B cell (primary cell): ENCODE results near the gene CIITA. TPM values are rescaled to one million over a fixed set of nuclear protein-coding genes. Genes with fewer than 3 reads are reported as not detected.

Experiments used
- ATAC-seq: fragments of 200-7000 bp; cut with Tn5 transposase; one replicate; pipeline ENCODE4 v1.10.0; 2021; ENCODE audit warnings: low read depth, mild to moderate bottlenecking, moderate number of reproducible peaks, moderate library complexity
- CTCF ChIA-PET: fragments of 350-600 bp; sonication (Branson Sonifier 250); formaldehyde crosslinking; loops from one replicate; lab custom pipeline; 2021; ENCODE audit warnings: antibody characterized with exemption, inconsistent platforms; lab: Charles Lee
- POLR2A ChIA-PET: fragments of 350-600 bp; sonication (Branson Sonifier 250); formaldehyde crosslinking; loops from one replicate; lab custom pipeline; 2021; ENCODE audit warnings: antibody characterized with exemption; lab: Charles Lee
- DNase-seq: peaks from one replicate; pipeline ENCODE4 v3.0.0; 2013
- H2AFZ ChIP-seq: 2 replicates; pipeline ENCODE4 v1.6.1; 2012; ENCODE audit warnings: mild to moderate bottlenecking, low read depth, low read length; ENCODE audit not compliant: insufficient read depth, poor library complexity, severe bottlenecking
- H3K27ac ChIP-seq, 2 donors: 1 replicate in 1 of 2; 2 replicates in 1 of 2; pipeline ENCODE4 v1.5.1; 2012 to 2013; ENCODE audit warnings: low read length in 2 of 2, mild to moderate bottlenecking in 2 of 2, moderate library complexity in 1 of 2
- H3K27me3 ChIP-seq, 4 experiments: fragments of 200-600 bp in 1 of 4; sonication (generic) in 1 of 4; replicated peaks in 1 of 4; 1 replicate in 2 of 4; 2 replicates in 2 of 4; pipeline versions ENCODE4 v1.6.1 to v1.7.0; 2013 to 2016; ENCODE audit warnings: low read length in 3 of 4, mild to moderate bottlenecking in 2 of 4, mixed read lengths in 1 of 4, moderate library complexity in 1 of 4; ENCODE audit not compliant: insufficient read depth in 4 of 4, control insufficient read depth in 3 of 4; ENCODE audit errors: control extremely low read depth in 1 of 4
- H3K36me3 ChIP-seq, 2 experiments: replicated peaks in 1 of 2; 1 replicate in 1 of 2; 2 replicates in 1 of 2; pipeline versions ENCODE4 v1.6.1 to v1.7.1; 2013; ENCODE audit warnings: low read length in 1 of 2; ENCODE audit not compliant: insufficient read depth in 2 of 2, control insufficient read depth in 1 of 2; ENCODE audit errors: control extremely low read depth in 1 of 2, extremely low read depth in 1 of 2
- H3K4me1 ChIP-seq, 2 donors: fragments of 200-600 bp in 1 of 2; sonication (generic) in 1 of 2; 1 replicate in 1 of 2; 2 replicates in 1 of 2; pipeline versions ENCODE4 v1.5.1 to v1.6.1; 2013 to 2017; ENCODE audit warnings: low read length in 2 of 2; ENCODE audit not compliant: control insufficient read depth in 2 of 2, insufficient read depth in 2 of 2
- H3K4me2 ChIP-seq: replicated peaks from 2 replicates; pipeline ENCODE3; 2012; ENCODE audit warnings: mild to moderate bottlenecking, low read depth, low read length; ENCODE audit not compliant: poor library complexity, severe bottlenecking
- H3K4me3 ChIP-seq, 5 experiments: fragments of 200-600 bp in 1 of 5; sonication (generic) in 1 of 5; 1 replicate in 3 of 5; 2 replicates in 2 of 5; pipeline versions ENCODE4 v1.5.1 to v1.7.0; 2011 to 2016; ENCODE audit warnings: low read length in 4 of 5, mild to moderate bottlenecking in 4 of 5, low read depth in 2 of 5, control low read depth in 1 of 5, moderate library complexity in 1 of 5; ENCODE audit not compliant: insufficient read depth in 1 of 5; ENCODE audit errors: control extremely low read depth in 1 of 5, extremely low read depth in 1 of 5
- H3K79me2 ChIP-seq: fragments of 200-600 bp; sonication (generic); one replicate; pipeline ENCODE4 v1.6.0; 2016; ENCODE audit warnings: low read length; ENCODE audit not compliant: control insufficient read depth, insufficient read depth
- H3K9ac ChIP-seq: fragments of 200-600 bp; sonication (generic); 2 replicates; pipeline ENCODE4 v1.6.1; 2017; ENCODE audit warnings: mild to moderate bottlenecking, low read length, moderate library complexity
- H3K9me3 ChIP-seq, 3 donors: one replicate each; pipeline versions ENCODE4 v1.6.1 to v1.7.1; 2013; ENCODE audit warnings: low read length in 2 of 3; ENCODE audit not compliant: control insufficient read depth in 2 of 3, insufficient read depth in 1 of 3; ENCODE audit errors: control extremely low read depth in 1 of 3
- H4K20me1 ChIP-seq: 2 replicates; pipeline ENCODE4 v1.6.0; 2012; ENCODE audit warnings: mild to moderate bottlenecking, low read length; ENCODE audit not compliant: insufficient read depth, control insufficient read depth, poor library complexity, severe bottlenecking
- H3K27ac Mint-ChIP-seq: one replicate; pipeline ENCODE4 v1.8.0; 2021; ENCODE audit warnings: mixed read lengths
- H3K27me3 Mint-ChIP-seq: one replicate; pipeline ENCODE4 v1.8.0; 2021; ENCODE audit warnings: mixed read lengths
- H3K4me1 Mint-ChIP-seq: one replicate; pipeline ENCODE4 v1.8.0; 2021; ENCODE audit warnings: mixed read lengths
- H3K4me3 Mint-ChIP-seq: one replicate; pipeline ENCODE4 v1.8.0; 2021; ENCODE audit warnings: mixed read lengths
- H3K9me3 Mint-ChIP-seq: one replicate; pipeline ENCODE4 v1.8.0; 2022; ENCODE audit warnings: mixed read lengths; ENCODE audit not compliant: insufficient read depth
- CTCF ChIP-seq: fragments of 200-600 bp; IDR thresholded peaks from one replicate; pipeline ENCODE4 v1.8.0; 2022; ENCODE audit warnings: antibody characterized with exemption, mild to moderate bottlenecking
- EZH2 ChIP-seq: IDR thresholded peaks from 2 replicates; pipeline ENCODE4 v1.6.1; 2012; ENCODE audit warnings: borderline replicate concordance, low read depth, mild to moderate bottlenecking, moderate library complexity, low read length; ENCODE audit not compliant: insufficient read depth, poor library complexity, severe bottlenecking
- WGBS: methylation state at CpG from one replicate; pipeline ENCODE4 v1.1.5; 2013; ENCODE audit warnings: missing lambda C conversion rate; ENCODE audit not compliant: insufficient coverage; 5-methylcytosine and 5-hydroxymethylcytosine counted together
- intact Hi-C: fragments of 100-400 bp; cut with micrococcal nuclease; formaldehyde crosslinking; loops from one replicate; pipeline ENCODE4 v1.10.0; 2022
- polyA plus RNA-seq: library from polyadenylated mRNA; depleted of rRNA; stranded (reverse); fragments of >200 nt; gene quantifications from 2 replicates; pipeline ENCODE4 v1.2.3, GENCODE V29; 2012
- total RNA-seq, 2 donors: library from RNA; stranded (reverse); fragments of 120-200 nt in 1 of 2; gene quantifications; 1 replicate in 1 of 2; 2 replicates in 1 of 2; pipeline versions ENCODE4 v1.2.3 to v1.2.4, GENCODE V29; 2013 to 2022

The CIITA gene
- total and polyA plus RNA-seq, 2 donors (not counting 1 experiment from before 2014, with no cell fraction given) = 632 to 719 TPM

GRCh38 chr16:10964891-10965326 is 87.9 kb downstream of the CIITA start:
- CTCF ChIA-PET = interaction anchor here (0.5 to 11.4 kb wide), 46 partner anchors 9 to 848 kb away, joined by 3 to 142 read pairs (median 4); partner anchors contain the start of genes CLEC16A, SOCS1, TXNDC11 and ZC3H7A
- Mint-ChIP-seq H3K4me3 (peak overlapping the region; percentile 62), H3K4me1 (peaks cover 39% of the 10 kb centered on the region), H3K27me3 (no peaks in the 10 kb centered on the region), H3K9me3 (no peaks in the 10 kb centered on the region), H3K27ac (peak overlapping the region; percentile 86)
- TF ChIP-seq CTCF (no peak), EZH2 (no peak)
- DNase-seq = peak; percentile 52
- peak overlapping the region in 1 of 2 donors; percentile 66 for H3K27ac ChIP-seq
- H3K79me2 ChIP-seq = peaks cover 52% of the 10 kb centered on the region
- H3K9ac ChIP-seq = peak overlapping the region; percentile 24
- H3K9me3 ChIP-seq = no peaks in the 10 kb centered on the region
- H3K4me3 ChIP-seq = no peak overlapping the region
- H3K36me3 ChIP-seq = peaks cover 0 to 72% of the 10 kb centered on the region in 2 experiments
- no peak overlapping the region for H2AFZ ChIP-seq
- H3K4me1 ChIP-seq = peaks cover 23 to 27% of the 10 kb centered on the region in 2 donors
- intact Hi-C loops = loop anchor here (1.0 to 10.0 kb wide), 13 partner anchors 11 to 847 kb away; partner anchors contain the start of gene LITAF
- peaks cover 11% of the 10 kb centered on the region for H4K20me1 ChIP-seq
- POLR2A ChIA-PET = interaction anchor here (0.6 to 3.6 kb wide), 13 partner anchors 16 to 392 kb away, joined by 3 to 32 read pairs (median 5); partner anchors contain the start of genes CLEC16A, DEXI and SOCS1
- no peaks in the 10 kb centered on the region for H3K27me3 ChIP-seq
- 80% methylated on average over 6 of the region's 8 CpGs for WGBS
- peak; percentile 35 for ATAC-seq
- peak overlapping the region; percentile 57 for H3K4me2 ChIP-seq

- peak overlapping the region; percentile 57 for H3K4me2 ChIP-seq
- no peaks in the 10 kb centered on the region for H3K9me3 Mint-ChIP-seq
- H3K27me3 ChIP-seq = no peaks in the 10 kb centered on the region
- H3K9me3 ChIP-seq = no peaks in the 10 kb centered on the region
- 80% methylated on average over 1 of the region's 6 CpGs for WGBS
- no peak overlapping the region for H2AFZ ChIP-seq
- H3K36me3 ChIP-seq = peaks cover 0 to 75% of the 10 kb centered on the region in 2 experiments
- H3K27ac Mint-ChIP-seq = peak overlapping the region; percentile 86
- peaks cover 39% of the 10 kb centered on the region for H3K4me1 Mint-ChIP-seq
- peak overlapping the region; percentile 24 for H3K9ac ChIP-seq
- intact Hi-C loops = loop anchor here (1.0 to 10.0 kb wide), 7 partner anchors 129 to 719 kb away; partner anchors contain the start of gene LITAF
- ATAC-seq = peak; percentile 75
- peak overlapping the region; percentile 62 for H3K4me3 Mint-ChIP-seq
- H3K79me2 ChIP-seq = peaks cover 46% of the 10 kb centered on the region
- ChIA-PET CTCF (interaction anchor here (0.5 to 11.4 kb wide), 35 partner anchors 9 to 752 kb away, joined by 3 to 142 read pairs (median 4); partner anchors contain the start of genes CLEC16A and SOCS1), POLR2A (interaction anchor here (0.6 to 3.6 kb wide), 13 partner anchors 16 to 405 kb away, joined by 3 to 32 read pairs (median 5); partner anchors contain the start of genes DEXI and SOCS1)
- H3K27ac ChIP-seq = peak overlapping the region in 1 of 2 donors; percentile 66
- no peak overlapping the region for H3K4me3 ChIP-seq
- TF ChIP-seq EZH2 (no peak), CTCF (no peak)
- H3K4me1 ChIP-seq = peaks cover 23 to 27% of the 10 kb centered on the region in 2 donors
- DNase-seq = peak; percentile 82
- no peaks in the 10 kb centered on the region for H3K27me3 Mint-ChIP-seq
- H4K20me1 ChIP-seq = peaks cover 11% of the 10 kb centered on the region
These were observed 88.5 kb downstream of the CIITA start for GRCh38 chr16:10965440-10966061.
